Esophagus squamous epithelium (tissue), 4 donors: ENCODE measurements around the gene SCGB3A2.

ENCODE experiments used
- POLR2A ChIP-seq, 4 donors: fragments of 450-650 bp; IDR thresholded peaks; one replicate each; pipeline ENCODE4 v1.6.1; 2017; ENCODE audit warnings: antibody characterized with exemption in 4 of 4, mild to moderate bottlenecking in 4 of 4, moderate library complexity in 3 of 4
- TF ChIP-seq, protein P1 (sequence below), 6 experiments: fragments of 450-650 bp in 4 of 6; fragments of 200-600 bp in 2 of 6; sonication (generic) in 2 of 6; IDR thresholded peaks; one replicate each; pipeline ENCODE4 v1.5.1; 2016 to 2019; ENCODE audit warnings: antibody characterized with exemption in 6 of 6, mild to moderate bottlenecking in 4 of 6, moderate library complexity in 4 of 6

DNA sequence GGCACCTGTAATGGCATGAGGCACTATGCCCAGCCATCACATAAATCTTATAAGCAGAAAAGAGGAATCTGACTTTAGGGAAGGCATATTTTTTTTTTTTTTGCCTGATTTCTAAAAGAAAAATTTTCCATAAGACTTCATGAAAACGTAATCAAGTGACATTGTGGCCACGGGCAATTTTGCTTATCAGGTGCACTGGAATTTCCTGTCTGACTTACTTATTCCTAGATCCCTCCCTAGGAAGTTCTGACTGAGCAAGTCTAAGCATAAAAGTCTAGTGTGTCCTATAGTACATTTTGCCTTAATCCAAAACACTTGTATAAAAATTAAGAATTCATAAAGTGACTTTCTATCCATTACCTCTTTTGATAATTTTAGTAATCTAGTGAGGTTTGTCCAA is 15.3 kb downstream of the SCGB3A2 start:
- TF ChIP-seq, protein P1, sequence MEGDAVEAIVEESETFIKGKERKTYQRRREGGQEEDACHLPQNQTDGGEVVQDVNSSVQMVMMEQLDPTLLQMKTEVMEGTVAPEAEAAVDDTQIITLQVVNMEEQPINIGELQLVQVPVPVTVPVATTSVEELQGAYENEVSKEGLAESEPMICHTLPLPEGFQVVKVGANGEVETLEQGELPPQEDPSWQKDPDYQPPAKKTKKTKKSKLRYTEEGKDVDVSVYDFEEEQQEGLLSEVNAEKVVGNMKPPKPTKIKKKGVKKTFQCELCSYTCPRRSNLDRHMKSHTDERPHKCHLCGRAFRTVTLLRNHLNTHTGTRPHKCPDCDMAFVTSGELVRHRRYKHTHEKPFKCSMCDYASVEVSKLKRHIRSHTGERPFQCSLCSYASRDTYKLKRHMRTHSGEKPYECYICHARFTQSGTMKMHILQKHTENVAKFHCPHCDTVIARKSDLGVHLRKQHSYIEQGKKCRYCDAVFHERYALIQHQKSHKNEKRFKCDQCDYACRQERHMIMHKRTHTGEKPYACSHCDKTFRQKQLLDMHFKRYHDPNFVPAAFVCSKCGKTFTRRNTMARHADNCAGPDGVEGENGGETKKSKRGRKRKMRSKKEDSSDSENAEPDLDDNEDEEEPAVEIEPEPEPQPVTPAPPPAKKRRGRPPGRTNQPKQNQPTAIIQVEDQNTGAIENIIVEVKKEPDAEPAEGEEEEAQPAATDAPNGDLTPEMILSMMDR (IDR thresholded peaks at IDR 0.05), result no peak
- no peak for TF ChIP-seq POLR2A (IDR thresholded peaks at IDR 0.05)
